SK-N-MC (cell line): ENCODE data around the gene NUDT19.

Experiments
- EZH2 ChIP-seq: fragments of 200-600 bp; sonication (generic); IDR thresholded peaks from one replicate; pipeline ENCODE4 v1.6.1; 2017; ENCODE audit warnings: antibody characterized with exemption
- FOXP2 ChIP-seq: optimal IDR thresholded peaks from 2 replicates; pipeline ENCODE3; 2011; ENCODE audit warnings: mild to moderate bottlenecking, moderate library complexity; ENCODE audit not compliant: insufficient read depth; ENCODE audit errors: extremely low read length, control extremely low read depth
- POLR2AphosphoS5 ChIP-seq: IDR thresholded peaks from 2 replicates; pipeline ENCODE4 v1.6.1; 2012; ENCODE audit warnings: mild to moderate bottlenecking, low read depth, low read length, borderline replicate concordance

DNA sequence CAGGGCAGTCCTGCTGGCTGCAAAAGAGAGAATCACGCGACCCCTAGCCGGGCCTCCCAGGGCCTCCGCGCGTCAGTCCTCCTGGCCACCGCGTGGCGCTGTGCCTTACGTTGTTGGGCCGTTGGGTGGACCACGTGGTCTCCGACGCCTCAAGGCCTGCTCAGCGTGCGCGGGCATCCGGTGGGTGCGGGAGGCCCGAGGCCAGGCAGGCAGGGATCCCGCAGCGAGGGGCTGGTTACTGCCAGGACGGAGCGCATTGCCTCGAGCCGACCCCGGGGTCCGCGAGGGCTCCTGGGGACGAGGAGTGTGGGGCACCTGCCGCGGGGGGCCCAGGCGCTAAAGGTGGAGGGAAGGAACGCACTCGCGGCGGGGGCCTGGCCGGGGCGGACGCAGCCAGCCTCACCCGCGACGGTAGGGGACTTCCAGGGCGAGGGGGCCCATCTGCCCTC lies 28.0 kb downstream of the NUDT19 start, which contains the start of gene TDRD12:
- TF ChIP-seq POLR2AphosphoS5 = no peak
- TF ChIP-seq EZH2 = no peak
- no peak for TF ChIP-seq FOXP2
